Osteocyte (in vitro differentiated cells): ENCODE data around the gene RUSF1. TPM values are rescaled to one million over a fixed set of nuclear protein-coding genes. Genes with fewer than 3 reads are reported as not detected.
"Not testable (repeated sequence)": the region's sequence is repeated elsewhere in the genome, so short reads cannot be mapped to it uniquely, and the experiment has no call there.

Source experiments
- DNase-seq: peaks from one replicate; pipeline ENCODE4 v3.0.0; 2021; ENCODE audit warnings: mixed read lengths; ENCODE audit not compliant: unreplicated experiment; ENCODE audit errors: extremely low spot score
- H3K27ac Mint-ChIP-seq: one replicate; pipeline ENCODE4 v1.8.0; 2021; ENCODE audit warnings: mild to moderate bottlenecking, mixed read lengths; ENCODE audit not compliant: unreplicated experiment
- H3K27me3 Mint-ChIP-seq: one replicate; pipeline ENCODE4 v1.8.0; 2021; ENCODE audit warnings: mixed read lengths; ENCODE audit not compliant: unreplicated experiment
- H3K36me3 Mint-ChIP-seq: one replicate; pipeline ENCODE4 v1.8.0; 2021; ENCODE audit warnings: mixed read lengths; ENCODE audit not compliant: unreplicated experiment
- H3K4me1 Mint-ChIP-seq: one replicate; pipeline ENCODE4 v1.8.0; 2021; ENCODE audit warnings: mixed read lengths; ENCODE audit not compliant: unreplicated experiment
- H3K4me3 Mint-ChIP-seq: one replicate; pipeline ENCODE4 v1.8.0; 2021; ENCODE audit warnings: mild to moderate bottlenecking, moderate library complexity, mixed read lengths; ENCODE audit not compliant: unreplicated experiment
- H3K9me3 Mint-ChIP-seq: one replicate; pipeline ENCODE4 v1.8.0; 2021; ENCODE audit warnings: mixed read lengths; ENCODE audit not compliant: unreplicated experiment
- total RNA-seq: library from RNA; stranded (reverse); gene quantifications from 2 replicates; pipeline ENCODE4 v1.2.1, GENCODE V29; 2021
- TF ChIP-seq, protein P1 (sequence below): fragments of 200-600 bp; sonication (generic); IDR thresholded peaks from 2 replicates; pipeline ENCODE4 v1.5.0; 2021; ENCODE audit warnings: antibody characterized with exemption, mild to moderate bottlenecking, moderate library complexity

RUSF1 gene
- total RNA-seq, 1 donor from 2014 or later, result 72.5 TPM

DNA sequence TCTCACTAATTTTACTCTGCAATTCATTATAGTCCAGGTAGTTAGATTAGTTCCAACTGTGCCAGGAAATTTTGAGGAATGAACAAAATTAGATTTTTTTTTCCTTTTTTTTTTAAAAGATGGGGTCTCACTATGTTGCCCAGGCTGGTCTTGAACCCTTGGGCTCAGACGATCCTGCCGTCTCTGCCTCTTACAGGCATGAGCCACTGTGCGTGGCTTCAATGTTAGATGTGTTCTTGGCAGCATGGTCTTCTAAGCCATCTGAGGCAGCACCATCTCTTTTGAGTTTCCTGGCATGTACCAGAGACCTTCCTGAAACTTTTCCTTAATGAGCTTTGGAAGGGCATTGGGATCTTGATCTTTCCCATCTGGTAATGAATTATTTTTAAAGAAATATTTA is 16.9 kb upstream of the RUSF1 start:
- Mint-ChIP-seq H3K27ac (no peak overlapping the region), H3K4me1 (peaks cover 5% of the 10 kb centered on the region), H3K36me3 (no peaks in the 10 kb centered on the region), H3K27me3 (peaks cover 31% of the 10 kb centered on the region), H3K9me3 (no peaks in the 10 kb centered on the region), H3K4me3 (no peak overlapping the region)
- no peak for DNase-seq
- TF ChIP-seq, protein P1, sequence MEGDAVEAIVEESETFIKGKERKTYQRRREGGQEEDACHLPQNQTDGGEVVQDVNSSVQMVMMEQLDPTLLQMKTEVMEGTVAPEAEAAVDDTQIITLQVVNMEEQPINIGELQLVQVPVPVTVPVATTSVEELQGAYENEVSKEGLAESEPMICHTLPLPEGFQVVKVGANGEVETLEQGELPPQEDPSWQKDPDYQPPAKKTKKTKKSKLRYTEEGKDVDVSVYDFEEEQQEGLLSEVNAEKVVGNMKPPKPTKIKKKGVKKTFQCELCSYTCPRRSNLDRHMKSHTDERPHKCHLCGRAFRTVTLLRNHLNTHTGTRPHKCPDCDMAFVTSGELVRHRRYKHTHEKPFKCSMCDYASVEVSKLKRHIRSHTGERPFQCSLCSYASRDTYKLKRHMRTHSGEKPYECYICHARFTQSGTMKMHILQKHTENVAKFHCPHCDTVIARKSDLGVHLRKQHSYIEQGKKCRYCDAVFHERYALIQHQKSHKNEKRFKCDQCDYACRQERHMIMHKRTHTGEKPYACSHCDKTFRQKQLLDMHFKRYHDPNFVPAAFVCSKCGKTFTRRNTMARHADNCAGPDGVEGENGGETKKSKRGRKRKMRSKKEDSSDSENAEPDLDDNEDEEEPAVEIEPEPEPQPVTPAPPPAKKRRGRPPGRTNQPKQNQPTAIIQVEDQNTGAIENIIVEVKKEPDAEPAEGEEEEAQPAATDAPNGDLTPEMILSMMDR, result no peak

DNA sequence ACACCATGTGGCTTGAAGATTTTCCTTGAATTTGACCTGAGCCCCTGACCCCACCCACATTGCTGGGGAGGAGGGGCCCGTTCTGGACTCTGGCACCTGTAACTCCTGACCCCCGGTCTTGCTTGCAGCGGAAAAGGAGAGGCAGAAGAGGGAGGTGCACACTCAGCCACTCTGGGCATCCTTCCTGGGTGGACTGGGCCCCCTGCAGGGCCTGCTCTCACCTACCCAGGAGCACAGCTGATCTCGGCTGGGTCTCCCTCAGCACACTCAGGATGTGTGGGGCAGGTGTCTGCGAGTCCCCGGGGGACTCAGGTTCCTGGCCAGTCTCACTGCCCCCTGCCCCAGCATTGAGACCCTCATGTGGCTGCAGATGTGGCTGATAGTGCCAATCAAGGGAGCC is 15.6 kb upstream of the RUSF1 start:
- not testable (repeated sequence) for DNase-seq, H3K27ac Mint-ChIP-seq, H3K4me1 Mint-ChIP-seq, H3K9me3 Mint-ChIP-seq, H3K36me3 Mint-ChIP-seq, H3K4me3 Mint-ChIP-seq
- peaks cover 23% of the 10 kb centered on the region for H3K27me3 Mint-ChIP-seq

GRCh38 chr16:31522071-31522470 is 13.9 kb upstream of the RUSF1 start:
- no peaks in the 10 kb centered on the region for H3K4me1 Mint-ChIP-seq
- TF ChIP-seq, protein P1, result no peak
- H3K27ac Mint-ChIP-seq, result no peak overlapping the region
- H3K4me3 Mint-ChIP-seq, result no peak overlapping the region
- peaks cover 4% of the 10 kb centered on the region for H3K9me3 Mint-ChIP-seq
- H3K36me3 Mint-ChIP-seq, result no peaks in the 10 kb centered on the region
- H3K27me3 Mint-ChIP-seq, result peaks cover 19% of the 10 kb centered on the region
- no peak for DNase-seq

DNA sequence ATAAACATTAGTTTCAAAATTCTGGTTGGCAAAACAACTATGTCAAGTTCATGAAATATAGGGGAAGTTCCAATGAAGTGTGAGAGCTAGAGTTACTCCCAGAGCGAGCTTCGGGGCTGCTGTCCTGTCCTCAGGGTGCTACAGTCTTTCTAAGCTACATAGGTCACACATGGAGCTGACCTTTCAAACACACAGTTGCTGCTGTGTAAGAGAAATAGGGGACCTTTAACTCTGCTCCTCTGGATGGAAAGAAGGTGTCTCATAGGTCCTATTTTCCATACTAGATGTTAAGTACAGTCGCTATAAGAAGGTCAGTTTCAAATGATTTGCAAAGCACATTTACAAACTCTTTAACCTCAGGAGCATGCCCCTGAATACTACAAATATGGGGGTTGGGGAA is 13.2 kb upstream of the RUSF1 start:
- peaks cover 23% of the 10 kb centered on the region for H3K27me3 Mint-ChIP-seq
- H3K9me3 Mint-ChIP-seq, result peaks cover 4% of the 10 kb centered on the region
- TF ChIP-seq, protein P1, result no peak
- H3K36me3 Mint-ChIP-seq, result no peaks in the 10 kb centered on the region
- DNase-seq, result no peak
- no peak overlapping the region for H3K27ac Mint-ChIP-seq
- H3K4me3 Mint-ChIP-seq, result no peak overlapping the region
- H3K4me1 Mint-ChIP-seq, result no peaks in the 10 kb centered on the region

- Mint-ChIP-seq H3K4me1 (no peaks in the 10 kb centered on the region), H3K36me3 (no peaks in the 10 kb centered on the region), H3K9me3 (peaks cover 4% of the 10 kb centered on the region), H3K27me3 (peaks cover 20% of the 10 kb centered on the region), H3K27ac (no peak overlapping the region), H3K4me3 (no peak overlapping the region)
- TF ChIP-seq, protein P1, result no peak
- no peak for DNase-seq
Observed at GRCh38 chr16:31519759-31520431, 11.7 kb upstream of the RUSF1 start.
